ENCODE results near the gene PPDPF.

GRCh38 chr20:63508072-63508768 is 12.3 kb upstream of the PPDPF start:
- TF ChIP-seq POLR2A (IDR thresholded peaks at IDR 0.05) (no peak), CTCF (IDR thresholded peaks at IDR 0.05) (no peak), POLR2AphosphoS5 (IDR thresholded peaks at IDR 0.05) (no peak), EP300 (IDR thresholded peaks at IDR 0.05) (no peak)

All from suprapubic skin (tissue), 4 donors.